ENCODE measurements around the gene CNTNAP5.

Gene CNTNAP5

GRCh38 chr2:124689348-124689747, 664.3 kb downstream of the CNTNAP5 start:
- Mint-ChIP-seq H3K4me3 (no peak overlapping the region), H3K27ac (no peak overlapping the region), H3K27me3 (ENCODE audit: low read depth) (no peaks in the 10 kb centered on the region), H3K36me3 (ENCODE audit: low read depth) (no peaks in the 10 kb centered on the region), H3K9me3 (peaks cover 39% of the 10 kb centered on the region), H3K4me1 (ENCODE audit: low read depth) (no peaks in the 10 kb centered on the region)

GRCh38 chr2:124692216-124692615, 667.1 kb downstream of the CNTNAP5 start:
- no peak overlapping the region for H3K4me3 Mint-ChIP-seq
- H3K4me1 Mint-ChIP-seq (ENCODE audit: low read depth): no peaks in the 10 kb centered on the region
- peaks cover 33% of the 10 kb centered on the region for H3K9me3 Mint-ChIP-seq
- no peaks in the 10 kb centered on the region for H3K27me3 Mint-ChIP-seq (ENCODE audit: low read depth)
- H3K36me3 Mint-ChIP-seq (ENCODE audit: low read depth): no peaks in the 10 kb centered on the region
- H3K27ac Mint-ChIP-seq: no peak overlapping the region

- Mint-ChIP-seq H3K4me3 (no peak overlapping the region), H3K27me3 (ENCODE audit: low read depth) (no peaks in the 10 kb centered on the region), H3K27ac (no peak overlapping the region), H3K4me1 (ENCODE audit: low read depth) (no peaks in the 10 kb centered on the region), H3K9me3 (peaks cover 33% of the 10 kb centered on the region), H3K36me3 (ENCODE audit: low read depth) (no peaks in the 10 kb centered on the region)
These were observed 667.6 kb downstream of the CNTNAP5 start for GRCh38 chr2:124692707-124693106.

- Mint-ChIP-seq H3K4me1 (ENCODE audit: low read depth) (no peaks in the 10 kb centered on the region), H3K27ac (no peak overlapping the region), H3K4me3 (no peak overlapping the region), H3K9me3 (peaks cover 33% of the 10 kb centered on the region), H3K36me3 (ENCODE audit: low read depth) (no peaks in the 10 kb centered on the region), H3K27me3 (ENCODE audit: low read depth) (no peaks in the 10 kb centered on the region)
These were observed 668.1 kb downstream of the CNTNAP5 start for GRCh38 chr2:124693156-124693555.

- Mint-ChIP-seq H3K9me3 (peaks cover 20% of the 10 kb centered on the region), H3K4me3 (no peak overlapping the region), H3K27me3 (ENCODE audit: low read depth) (no peaks in the 10 kb centered on the region), H3K27ac (no peak overlapping the region), H3K36me3 (ENCODE audit: low read depth) (no peaks in the 10 kb centered on the region), H3K4me1 (ENCODE audit: low read depth) (no peaks in the 10 kb centered on the region)
These were observed 674.0 kb downstream of the CNTNAP5 start for GRCh38 chr2:124698979-124699565.

GRCh38 chr2:124702777-124703176, 677.7 kb downstream of the CNTNAP5 start:
- Mint-ChIP-seq H3K36me3 (ENCODE audit: low read depth) (no peaks in the 10 kb centered on the region), H3K4me3 (no peak overlapping the region), H3K27me3 (ENCODE audit: low read depth) (no peaks in the 10 kb centered on the region), H3K27ac (no peak overlapping the region), H3K9me3 (peaks cover 15% of the 10 kb centered on the region), H3K4me1 (ENCODE audit: low read depth) (no peaks in the 10 kb centered on the region)

GRCh38 chr2:124704071-124704925, 679.2 kb downstream of the CNTNAP5 start:
- no peaks in the 10 kb centered on the region for H3K27me3 Mint-ChIP-seq (ENCODE audit: low read depth)
- peaks cover 15% of the 10 kb centered on the region for H3K9me3 Mint-ChIP-seq
- H3K4me3 Mint-ChIP-seq: no peak overlapping the region
- H3K27ac Mint-ChIP-seq: no peak overlapping the region
- H3K36me3 Mint-ChIP-seq (ENCODE audit: low read depth): no peaks in the 10 kb centered on the region
- no peaks in the 10 kb centered on the region for H3K4me1 Mint-ChIP-seq (ENCODE audit: low read depth)

GRCh38 chr2:124708661-124709060, 683.6 kb downstream of the CNTNAP5 start:
- no peaks in the 10 kb centered on the region for H3K27me3 Mint-ChIP-seq (ENCODE audit: low read depth)
- H3K36me3 Mint-ChIP-seq (ENCODE audit: low read depth): no peaks in the 10 kb centered on the region
- H3K9me3 Mint-ChIP-seq: peaks cover under 1% of the 10 kb centered on the region
- no peaks in the 10 kb centered on the region for H3K4me1 Mint-ChIP-seq (ENCODE audit: low read depth)
- no peak overlapping the region for H3K4me3 Mint-ChIP-seq
- H3K27ac Mint-ChIP-seq: no peak overlapping the region

GRCh38 chr2:124713969-124714368, 688.9 kb downstream of the CNTNAP5 start:
- Mint-ChIP-seq H3K4me3 (no peak overlapping the region), H3K27ac (no peak overlapping the region), H3K4me1 (ENCODE audit: low read depth) (no peaks in the 10 kb centered on the region), H3K9me3 (peaks cover under 1% of the 10 kb centered on the region), H3K27me3 (ENCODE audit: low read depth) (no peaks in the 10 kb centered on the region), H3K36me3 (ENCODE audit: low read depth) (no peaks in the 10 kb centered on the region)

- Mint-ChIP-seq H3K4me1 (ENCODE audit: low read depth) (no peaks in the 10 kb centered on the region), H3K9me3 (no peaks in the 10 kb centered on the region), H3K4me3 (no peak overlapping the region), H3K27ac (no peak overlapping the region), H3K36me3 (ENCODE audit: low read depth) (no peaks in the 10 kb centered on the region), H3K27me3 (ENCODE audit: low read depth) (no peaks in the 10 kb centered on the region)
These were observed 700.1 kb downstream of the CNTNAP5 start for GRCh38 chr2:124725187-124725586.

- Mint-ChIP-seq H3K27ac (no peak overlapping the region), H3K9me3 (peaks cover 4% of the 10 kb centered on the region), H3K36me3 (ENCODE audit: low read depth) (no peaks in the 10 kb centered on the region), H3K4me1 (ENCODE audit: low read depth) (no peaks in the 10 kb centered on the region), H3K4me3 (no peak overlapping the region), H3K27me3 (ENCODE audit: low read depth) (no peaks in the 10 kb centered on the region)
These were observed 715.5 kb downstream of the CNTNAP5 start for GRCh38 chr2:124740636-124741035.

GRCh38 chr2:124753842-124754241, 728.8 kb downstream of the CNTNAP5 start:
- Mint-ChIP-seq H3K27me3 (ENCODE audit: low read depth) (no peaks in the 10 kb centered on the region), H3K27ac (no peak overlapping the region), H3K36me3 (ENCODE audit: low read depth) (no peaks in the 10 kb centered on the region), H3K9me3 (peaks cover 6% of the 10 kb centered on the region), H3K4me3 (no peak overlapping the region), H3K4me1 (ENCODE audit: low read depth) (no peaks in the 10 kb centered on the region)

GRCh38 chr2:124755386-124755785, 730.3 kb downstream of the CNTNAP5 start:
- H3K27ac Mint-ChIP-seq: no peak overlapping the region
- no peaks in the 10 kb centered on the region for H3K4me1 Mint-ChIP-seq (ENCODE audit: low read depth)
- no peak overlapping the region for H3K4me3 Mint-ChIP-seq
- no peaks in the 10 kb centered on the region for H3K9me3 Mint-ChIP-seq
- H3K27me3 Mint-ChIP-seq (ENCODE audit: low read depth): no peaks in the 10 kb centered on the region
- no peaks in the 10 kb centered on the region for H3K36me3 Mint-ChIP-seq (ENCODE audit: low read depth)

GRCh38 chr2:124756048-124756447, 731.0 kb downstream of the CNTNAP5 start:
- Mint-ChIP-seq H3K4me3 (no peak overlapping the region), H3K36me3 (ENCODE audit: low read depth) (no peaks in the 10 kb centered on the region), H3K27ac (no peak overlapping the region), H3K27me3 (ENCODE audit: low read depth) (no peaks in the 10 kb centered on the region), H3K4me1 (ENCODE audit: low read depth) (no peaks in the 10 kb centered on the region), H3K9me3 (no peaks in the 10 kb centered on the region)

- Mint-ChIP-seq H3K4me3 (no peak overlapping the region), H3K27me3 (ENCODE audit: low read depth) (no peaks in the 10 kb centered on the region), H3K27ac (no peak overlapping the region), H3K36me3 (ENCODE audit: low read depth) (no peaks in the 10 kb centered on the region), H3K9me3 (no peaks in the 10 kb centered on the region), H3K4me1 (ENCODE audit: low read depth) (no peaks in the 10 kb centered on the region)
These were observed 737.3 kb downstream of the CNTNAP5 start for GRCh38 chr2:124762388-124762787.
